T follicular helper cell (primary cell): ENCODE results near the gene HOXA7.

Experiments
- DNase-seq: peaks from one replicate; pipeline ENCODE4 v3.0.0-alpha.2; 2020; ENCODE audit warnings: low read depth

The HOXA7 gene

DNA sequence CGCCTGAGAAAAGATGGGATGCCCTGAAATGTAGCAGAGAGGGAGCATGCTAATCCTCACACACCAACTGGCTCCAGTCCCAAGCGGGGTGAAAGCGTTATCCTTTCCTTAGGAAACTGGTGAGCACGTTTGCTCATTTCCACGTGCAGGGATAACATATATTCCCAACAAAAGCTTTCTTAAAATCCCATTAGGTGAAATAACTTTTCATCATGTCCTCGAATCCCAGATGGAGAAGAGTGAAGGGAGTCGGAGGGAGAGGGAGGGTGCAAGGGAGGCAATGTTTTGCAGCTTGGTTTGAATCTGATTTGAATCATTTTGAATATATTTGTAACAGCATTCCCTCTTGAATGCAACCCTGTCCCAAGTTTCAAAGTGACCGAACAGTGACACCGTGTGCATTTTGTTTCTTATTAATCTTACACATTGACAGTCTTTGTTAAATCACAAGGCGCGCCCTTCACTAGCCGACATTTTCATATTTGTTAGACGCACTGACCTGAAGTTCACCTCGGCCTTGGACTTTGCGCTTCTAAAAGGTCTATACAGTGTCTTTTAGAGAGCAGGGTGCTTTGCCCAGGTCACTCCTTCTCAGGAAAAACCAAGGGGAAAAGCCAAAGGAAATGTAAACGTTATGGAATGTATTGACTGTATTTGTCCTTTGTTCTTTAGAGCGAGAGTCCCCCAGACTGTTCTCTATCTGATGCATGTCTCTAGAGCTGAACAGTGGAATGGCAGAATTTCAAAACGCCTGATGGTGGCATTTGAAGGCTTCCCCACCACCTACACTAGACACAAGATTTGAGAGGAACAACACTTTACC lies 22.9 kb downstream of the HOXA7 start:
- no peak for DNase-seq

DNA sequence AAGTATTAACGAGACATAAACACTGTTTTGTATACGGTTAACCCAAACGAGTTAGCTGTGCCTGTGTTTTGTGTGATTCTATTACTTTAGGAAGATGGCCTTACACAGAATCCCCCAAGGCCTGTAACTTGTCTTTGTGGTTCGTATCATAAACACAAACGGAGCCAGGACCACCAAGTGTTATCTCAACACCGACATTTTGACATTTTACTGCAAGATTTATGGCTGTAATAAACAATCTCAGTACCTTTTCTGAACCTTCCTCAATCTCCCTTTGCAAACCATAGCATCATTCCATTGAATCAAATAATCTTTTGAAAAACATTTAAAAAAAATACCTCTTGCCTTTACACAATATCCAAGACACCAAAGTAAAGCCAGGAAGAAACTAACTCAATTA lies 23.5 kb downstream of the HOXA7 start:
- no peak for DNase-seq

DNA sequence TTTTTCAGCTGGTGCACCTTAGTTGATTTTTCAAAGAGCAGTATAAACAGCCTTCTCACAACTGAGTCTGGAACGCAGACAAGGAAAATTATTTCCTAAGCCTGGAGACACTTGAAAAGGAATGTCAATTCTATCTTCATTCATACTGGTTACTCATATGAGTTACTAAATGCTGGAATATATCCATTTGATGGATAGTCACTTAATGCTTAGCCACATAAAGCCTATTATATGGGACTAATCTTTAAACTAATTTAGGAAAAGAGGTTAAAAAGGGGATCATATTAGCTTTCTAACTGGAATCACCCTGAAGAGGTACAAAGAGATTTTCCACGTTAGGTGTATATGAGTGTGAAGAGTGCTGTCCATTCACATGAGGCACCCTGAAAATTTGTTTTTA lies 24.3 kb downstream of the HOXA7 start:
- DNase-seq: no peak

DNA sequence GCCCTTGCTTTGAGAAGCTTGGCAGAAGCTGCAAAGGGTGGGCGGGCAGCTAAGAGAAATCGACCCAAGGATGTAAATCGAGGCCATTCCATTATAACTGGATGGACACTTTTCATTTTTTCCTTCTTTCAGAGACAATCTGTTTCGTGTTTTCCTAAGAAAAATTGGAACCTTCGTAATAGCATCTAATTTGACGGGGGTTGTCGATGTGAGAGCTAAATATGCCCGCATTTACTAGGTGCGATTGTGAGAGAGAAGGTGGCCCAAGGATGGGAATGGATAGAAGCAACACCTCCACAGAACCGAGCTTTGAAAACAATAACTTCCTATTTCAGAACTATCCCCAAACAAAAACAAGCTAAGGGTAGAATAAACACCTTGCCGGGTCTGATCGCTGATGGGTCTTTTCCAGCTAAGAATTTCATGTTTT lies 25.1 kb downstream of the HOXA7 start:
- DNase-seq: no peak

DNA sequence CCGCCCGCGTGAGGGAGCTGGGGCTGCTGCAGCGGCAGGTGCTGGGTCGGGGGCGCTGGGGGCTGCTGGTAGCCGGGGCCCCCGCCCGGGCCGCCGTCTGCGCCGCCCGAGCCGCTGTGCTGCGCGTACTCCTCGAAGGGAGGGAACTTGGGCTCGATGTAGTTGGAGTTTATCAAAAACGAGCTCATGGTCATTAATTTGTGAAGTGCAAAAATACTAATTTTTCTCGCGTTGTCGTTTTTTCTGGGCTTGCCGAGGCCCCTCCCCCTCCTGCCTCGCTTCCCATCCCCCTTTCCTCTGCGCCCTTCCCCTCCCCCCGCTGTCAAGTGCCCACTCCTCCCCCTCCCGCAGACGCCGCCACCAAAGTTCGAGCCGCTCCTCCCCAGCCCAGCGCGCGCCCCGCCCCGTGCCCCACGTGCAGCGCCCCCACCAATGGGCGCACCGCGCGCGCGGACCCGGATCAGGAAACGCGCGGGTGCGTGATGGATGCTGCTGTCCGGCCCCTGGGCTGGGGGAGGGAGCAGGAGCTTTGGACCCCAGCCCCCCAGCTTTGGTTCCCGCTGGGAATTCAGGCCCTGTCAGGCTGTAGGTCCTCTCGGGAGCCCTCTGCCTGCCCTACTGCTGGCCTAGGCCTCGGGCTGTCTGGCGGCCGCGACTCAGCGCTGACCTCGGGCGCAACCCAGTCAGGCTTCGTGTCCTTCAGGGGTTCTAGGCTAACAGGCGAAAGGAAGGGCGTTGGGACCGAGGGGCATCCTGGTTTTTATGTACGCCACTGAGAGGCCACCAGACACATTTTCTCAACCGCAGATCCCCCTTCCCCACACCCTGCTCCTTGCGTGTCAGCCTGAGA lies 25.7 kb downstream of the HOXA7 start, which contains the start of gene HOXA4:
HOXA4 (minus strand) TSS at position 218 of the 850 bp plus-strand sequence; CDS start at position 194, 24 bp downstream.
- peak; percentile 46 for DNase-seq

DNA sequence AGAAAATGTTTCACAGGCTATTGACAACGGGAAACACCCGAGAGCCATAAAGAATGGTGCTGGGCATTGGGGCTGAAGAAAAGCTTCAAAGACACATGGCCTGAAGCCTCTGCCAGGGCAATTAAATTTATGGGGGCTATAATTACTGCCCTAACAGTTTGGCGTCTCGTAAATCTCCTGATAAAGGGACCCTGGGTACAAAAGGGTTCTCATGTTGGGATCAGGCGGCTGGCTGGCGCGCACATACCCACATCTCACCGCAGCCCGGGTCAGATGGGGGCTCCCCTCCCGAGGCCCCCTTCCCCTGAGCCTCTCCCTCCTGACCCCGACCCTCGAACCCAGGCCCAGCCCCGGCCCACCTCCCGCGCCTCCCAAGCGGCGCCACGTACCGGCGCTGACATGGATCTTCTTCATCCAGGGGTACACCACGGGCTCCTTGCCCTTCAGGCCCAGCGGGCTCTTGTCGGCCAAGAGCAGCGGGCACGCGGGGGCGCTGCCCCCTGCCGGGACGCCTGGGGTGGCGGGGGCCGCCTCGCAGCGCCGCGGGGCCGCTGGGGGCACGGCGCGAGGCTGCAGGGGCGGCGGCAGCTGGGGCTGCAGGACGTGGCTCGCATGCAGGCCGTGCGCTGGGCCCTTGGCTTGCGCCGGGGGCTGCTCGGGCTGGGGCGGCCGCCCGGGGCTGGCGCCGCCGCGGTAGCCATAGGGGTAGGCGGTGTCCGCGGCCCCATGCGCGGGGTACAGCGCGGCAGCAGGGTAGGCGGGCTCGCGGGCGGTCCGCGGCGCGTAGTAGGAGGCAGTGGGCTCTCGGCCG lies 26.5 kb downstream of the HOXA7 start:
- DNase-seq: no peak

DNA sequence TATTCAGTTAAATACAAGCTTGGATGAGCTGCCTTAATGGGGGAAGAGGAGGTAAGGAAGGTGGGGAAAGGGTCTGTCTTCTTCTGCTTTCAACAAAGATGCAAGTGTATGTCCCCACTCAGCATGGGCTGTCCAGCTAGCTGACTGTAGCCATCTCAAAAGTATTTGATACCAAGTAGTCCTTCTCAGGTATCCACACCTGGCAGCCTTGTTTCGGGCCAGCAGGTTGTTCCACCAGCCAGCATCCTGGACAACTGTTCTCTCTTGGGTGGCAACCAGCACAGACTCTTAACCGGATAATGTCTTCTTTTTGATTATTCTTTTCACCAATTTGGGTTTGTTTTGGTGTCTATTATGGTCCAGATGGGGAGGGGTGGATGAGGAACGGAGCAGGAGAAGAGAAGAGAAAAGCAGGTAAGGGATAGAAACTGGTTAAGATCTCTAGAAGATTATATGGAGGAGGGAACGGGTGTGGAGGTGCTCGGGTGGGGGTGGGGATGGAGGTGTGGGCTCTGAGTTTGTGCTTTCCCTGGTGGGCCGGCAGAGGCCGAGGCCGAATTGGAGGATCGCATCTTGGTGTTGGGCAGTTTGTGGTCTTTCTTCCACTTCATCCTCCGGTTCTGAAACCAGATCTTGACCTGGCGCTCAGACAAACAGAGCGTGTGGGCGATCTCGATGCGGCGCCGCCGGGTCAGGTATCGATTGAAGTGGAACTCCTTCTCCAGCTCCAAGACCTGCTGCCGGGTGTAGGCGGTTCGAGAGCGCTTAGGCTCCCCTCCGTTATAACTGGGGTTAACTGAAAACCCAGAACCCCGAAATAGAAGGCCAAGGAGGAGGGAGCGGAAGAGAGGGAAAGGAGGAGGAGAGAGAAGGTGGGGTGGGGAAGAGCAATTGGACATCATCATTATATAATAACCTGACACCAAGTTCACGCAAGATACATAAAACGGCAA lies 27.4 kb downstream of the HOXA7 start:
- DNase-seq: no peak

DNA sequence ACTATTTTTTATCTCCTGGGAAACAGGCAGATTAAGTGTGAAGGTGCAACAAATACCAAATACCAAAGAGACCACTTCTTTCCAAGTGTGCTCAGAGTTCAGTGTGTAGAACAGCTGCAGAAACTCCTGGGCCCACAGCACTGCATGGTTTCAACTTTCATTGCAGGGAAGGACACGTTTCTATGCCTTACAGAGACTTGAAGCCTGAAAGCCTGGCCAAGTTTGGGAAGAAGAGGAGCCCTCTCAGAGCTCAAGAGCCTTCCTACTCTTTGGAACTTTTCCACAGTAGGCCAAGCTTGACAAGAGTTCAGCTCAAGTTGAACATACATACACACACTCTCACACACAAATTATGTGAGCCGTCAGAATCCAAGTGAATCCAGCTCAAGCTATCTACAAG lies 28.4 kb downstream of the HOXA7 start:
- DNase-seq: no peak

DNA sequence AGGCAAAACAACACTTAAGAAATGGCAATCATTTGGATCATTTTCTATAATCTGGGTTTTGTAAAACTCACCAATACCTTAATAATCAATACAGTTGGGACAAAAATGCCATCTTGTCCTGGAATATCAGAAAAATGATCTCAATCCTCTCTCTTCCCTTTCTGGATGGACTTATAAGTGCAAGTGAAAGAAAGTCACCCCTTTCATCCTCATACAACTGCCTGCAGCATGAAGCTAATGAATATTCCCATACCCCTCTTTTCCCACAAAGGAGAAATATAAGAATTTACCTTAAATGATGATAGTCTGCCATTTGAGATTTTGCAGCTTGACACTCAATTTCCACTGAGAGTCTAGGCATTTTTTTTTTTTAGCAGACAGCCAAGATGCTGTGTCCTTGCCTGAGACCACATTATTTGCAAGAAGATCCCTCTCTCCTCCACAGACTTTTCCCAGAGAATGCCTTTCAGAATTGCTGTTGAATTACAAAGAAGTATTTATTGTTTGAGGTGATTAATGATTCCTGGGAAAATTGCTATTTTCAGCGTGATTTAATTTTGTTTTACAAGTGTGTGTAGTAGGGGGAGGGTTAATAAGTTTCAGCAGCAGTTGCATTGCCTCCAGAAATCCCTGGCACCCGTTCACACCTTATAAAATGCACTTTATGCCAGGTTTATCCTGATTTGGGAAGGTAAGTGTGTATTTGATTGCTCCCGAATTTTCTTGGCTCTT lies 29.7 kb downstream of the HOXA7 start:
- no peak for DNase-seq

DNA sequence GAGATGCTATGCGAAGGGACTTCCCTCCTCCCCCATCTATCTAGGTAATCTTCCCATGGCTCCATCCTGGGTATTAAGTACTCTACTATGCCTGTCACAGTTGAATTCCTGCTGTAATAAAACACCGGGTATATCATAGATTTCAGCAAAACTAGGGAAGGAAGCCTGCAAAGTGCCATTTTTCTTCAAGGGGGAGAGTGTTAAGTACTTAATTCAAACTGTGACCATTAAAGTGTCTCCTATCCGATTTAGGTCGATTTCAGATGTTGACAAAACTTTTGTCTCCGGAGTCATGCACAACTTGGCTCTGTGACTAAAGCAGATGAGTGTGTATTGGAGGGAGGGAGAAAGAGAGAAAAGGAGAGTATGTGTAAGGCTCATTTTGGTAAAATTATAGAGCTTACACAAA lies 30.5 kb downstream of the HOXA7 start:
- DNase-seq: no peak

DNA sequence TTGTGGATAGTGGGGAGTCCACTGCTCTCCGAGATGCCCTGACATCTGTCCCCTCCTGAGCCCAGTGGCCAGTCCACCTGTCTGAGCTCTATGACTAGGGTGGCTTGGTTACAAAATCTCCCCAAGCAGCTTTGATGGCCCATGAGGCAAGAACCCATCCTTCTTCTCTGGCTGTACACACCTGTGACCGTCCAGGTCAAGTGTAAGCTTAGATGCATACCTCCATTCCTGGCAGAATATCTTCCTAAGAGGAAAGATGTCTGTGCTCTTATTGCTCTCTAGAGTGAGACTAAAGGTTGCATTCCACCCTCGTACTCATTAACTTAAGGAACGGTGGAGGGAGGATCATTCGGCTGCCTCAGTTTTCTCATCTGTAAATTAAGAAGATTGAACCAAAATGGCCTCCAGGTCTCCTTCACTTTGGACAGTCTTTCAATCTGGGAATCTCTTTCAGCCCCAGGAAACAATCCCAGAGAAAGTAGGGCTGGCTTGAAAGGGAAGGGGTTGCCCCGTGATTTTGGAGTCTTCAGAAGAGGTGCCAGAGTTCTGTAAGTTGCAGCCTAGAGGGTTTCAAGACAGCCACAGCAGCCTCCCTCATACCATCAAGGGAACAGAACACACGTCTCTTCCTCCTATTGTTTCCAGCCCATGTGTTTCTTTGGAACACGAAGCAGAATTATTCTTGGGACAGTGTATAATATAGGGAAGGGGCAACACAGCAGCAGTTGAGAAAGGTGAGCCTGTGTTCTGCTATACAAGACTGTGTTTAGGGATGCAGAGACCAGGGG lies 31.4 kb downstream of the HOXA7 start:
- DNase-seq: no peak

DNA sequence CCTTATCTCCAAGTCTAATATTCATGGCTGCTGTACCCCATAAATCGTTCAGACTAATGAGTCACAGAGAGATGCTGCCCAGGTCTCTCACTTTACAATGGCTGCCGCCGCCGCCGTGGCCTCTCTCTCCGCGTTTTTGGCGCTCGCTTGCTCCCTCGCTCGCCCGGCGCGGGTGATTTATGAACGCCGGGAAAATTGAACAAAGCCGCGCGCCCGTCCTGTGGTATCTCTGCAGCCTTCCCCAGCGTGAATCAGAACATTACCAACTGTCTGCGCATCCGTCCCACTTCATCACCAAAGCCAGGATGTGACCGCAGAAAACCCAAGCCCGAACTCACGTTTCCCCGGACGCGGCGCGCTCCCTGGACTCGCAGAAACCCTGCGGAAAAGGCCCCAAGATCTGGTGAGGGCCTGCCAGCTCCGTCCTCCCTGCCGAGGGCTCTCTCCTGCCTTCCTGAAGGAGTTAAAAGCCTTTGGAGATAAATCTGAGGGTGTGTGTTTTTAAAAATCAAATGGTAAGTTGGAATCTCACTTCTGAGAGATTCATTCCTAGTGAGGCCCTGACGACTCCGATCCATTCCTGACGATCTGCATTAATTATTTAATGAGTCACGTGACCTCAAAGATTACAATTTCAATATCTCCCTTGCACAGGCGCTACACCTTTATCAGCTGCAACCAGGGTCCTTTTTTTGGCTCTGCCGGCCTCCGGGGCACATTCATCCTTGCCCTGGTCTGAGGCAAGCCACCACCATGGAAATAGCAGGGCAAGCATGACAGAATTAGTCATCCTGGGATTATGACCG lies 32.2 kb downstream of the HOXA7 start:
- no peak for DNase-seq

DNA sequence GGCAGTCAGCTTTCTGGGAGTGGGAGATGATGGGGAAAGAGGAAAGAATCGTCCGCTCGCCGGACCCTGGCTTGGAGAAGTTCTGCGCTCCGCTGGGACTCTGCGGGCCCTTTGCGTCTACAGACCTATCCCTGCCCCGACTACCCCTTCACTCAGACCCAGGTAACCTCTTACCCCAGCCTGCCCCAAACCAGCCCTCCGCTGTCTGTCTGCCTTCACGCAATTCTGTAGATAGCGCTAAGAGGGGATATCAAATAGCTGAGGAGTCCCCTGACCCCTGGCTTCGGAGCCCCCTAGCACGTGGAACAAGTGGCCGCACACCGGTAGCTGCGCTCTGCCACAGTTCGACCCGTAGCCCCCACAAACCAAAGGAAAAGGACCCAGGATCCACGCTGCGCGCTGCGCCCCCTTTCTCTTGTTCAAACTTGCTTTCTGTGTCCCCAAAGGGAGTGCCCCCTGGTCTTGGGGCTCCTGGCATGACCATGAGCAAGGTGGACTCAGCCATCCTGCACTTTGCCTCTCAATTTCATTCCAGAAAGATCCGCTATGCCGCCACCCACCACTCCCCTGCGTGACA lies 32.9 kb downstream of the HOXA7 start:
- DNase-seq: no peak

DNA sequence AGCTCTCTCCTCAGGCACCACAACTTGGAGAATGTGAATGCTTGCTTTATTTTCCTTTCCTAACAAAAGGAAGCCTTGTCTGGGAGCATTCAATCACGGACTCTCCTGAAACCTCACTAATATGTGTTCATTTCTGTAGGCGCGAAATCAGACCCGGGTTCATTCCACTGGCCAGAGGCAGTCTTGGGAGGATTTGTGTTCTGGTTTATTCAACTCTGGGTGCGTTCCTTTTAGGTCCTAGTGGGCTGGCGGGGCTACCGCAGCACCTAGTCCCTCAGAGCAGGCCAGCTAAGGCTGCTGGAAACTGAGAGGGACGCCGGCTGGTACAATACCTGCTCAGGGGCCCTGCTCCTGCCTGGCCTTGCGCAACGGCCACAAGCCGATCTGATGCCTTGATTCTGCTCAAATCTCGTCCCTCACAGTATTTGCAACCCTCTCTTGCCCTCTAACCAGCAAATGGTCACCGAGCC lies 33.4 kb downstream of the HOXA7 start:
- no peak for DNase-seq

DNA sequence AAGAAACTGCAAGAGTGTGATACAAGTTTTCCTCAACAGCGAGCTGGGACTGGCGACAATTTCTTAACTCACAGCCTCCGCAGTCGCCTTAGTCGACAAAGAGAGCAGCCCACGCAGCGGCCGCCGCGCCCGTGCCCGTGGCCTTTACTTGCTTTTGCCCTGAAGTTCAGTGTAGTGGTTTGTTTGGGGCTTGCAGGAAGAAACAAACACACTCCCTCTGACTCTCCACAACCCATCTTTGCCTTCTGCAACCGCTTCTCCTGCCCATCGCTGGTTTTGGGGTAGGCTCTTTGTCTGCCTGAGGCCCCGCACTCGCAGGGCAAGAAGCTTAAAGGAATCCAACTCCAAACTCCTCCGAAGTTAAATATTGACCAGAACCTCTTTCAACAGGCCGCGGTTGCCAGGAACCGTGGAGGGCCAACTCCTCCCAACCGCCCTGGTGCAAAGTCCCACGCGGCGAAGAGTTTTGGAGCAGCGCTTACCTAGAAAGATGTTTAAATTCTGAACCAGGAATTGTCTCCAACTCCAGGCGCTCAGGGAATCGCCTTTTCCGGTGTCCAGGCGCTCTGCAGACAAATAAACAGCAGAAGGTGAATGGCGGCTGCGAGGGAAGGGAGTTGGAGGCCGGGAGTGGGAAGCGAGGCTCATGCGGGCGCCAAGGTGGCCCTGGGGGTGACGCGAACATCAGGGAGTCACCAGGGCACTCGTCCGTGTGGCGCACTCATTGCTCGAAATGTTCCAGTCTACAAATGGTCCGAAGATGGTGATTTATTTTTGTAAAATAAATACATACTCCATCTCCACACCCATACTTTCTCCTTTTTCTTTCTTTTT lies 34.2 kb downstream of the HOXA7 start:
- no peak for DNase-seq

DNA sequence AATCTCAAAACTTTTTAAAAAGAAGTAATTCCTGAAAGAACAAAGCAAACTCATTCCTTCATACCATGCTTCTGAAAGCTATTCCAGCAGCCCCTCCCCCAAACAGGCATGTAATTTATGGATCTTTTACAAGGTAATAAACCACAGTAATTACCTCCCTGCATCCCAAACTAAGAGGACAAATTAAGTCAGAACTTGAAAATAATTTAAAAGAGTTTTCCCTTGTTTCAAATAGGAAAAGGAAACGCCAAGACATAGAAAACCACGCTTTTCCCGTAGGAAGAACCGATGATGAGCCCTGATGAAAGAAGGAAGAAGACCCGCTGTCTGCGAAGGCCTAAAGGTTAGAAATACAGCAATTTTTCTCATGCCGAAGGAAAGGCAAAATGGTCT lies 34.8 kb downstream of the HOXA7 start:
- no peak for DNase-seq

DNA sequence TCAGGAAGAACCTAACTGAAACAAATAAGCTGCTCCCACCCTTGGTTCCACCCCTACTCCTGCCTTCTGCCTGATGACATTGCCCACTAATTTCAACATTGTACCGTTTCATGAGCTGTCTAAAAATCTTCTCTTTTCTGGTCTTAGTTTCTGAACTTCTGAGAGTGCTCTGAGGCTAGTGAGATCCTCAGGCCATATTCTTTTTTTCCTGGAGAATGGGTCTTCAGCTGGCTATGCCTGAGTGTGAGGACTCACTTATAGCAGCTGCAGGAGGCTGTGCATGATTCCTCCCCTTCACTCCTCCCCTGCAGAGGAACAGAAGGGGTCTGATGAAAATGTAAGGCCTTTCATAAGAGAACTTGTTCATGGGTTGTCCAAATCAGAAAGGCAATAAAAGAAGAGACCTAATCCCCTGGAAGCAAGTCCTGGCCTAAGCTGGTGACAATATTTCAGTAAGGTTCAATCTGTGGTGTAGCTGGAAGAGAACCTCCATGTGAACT lies 37.0 kb downstream of the HOXA7 start:
- no peak for DNase-seq
